GM12874 (cell line): Measurements from ENCODE around the gene HSD17B1.

Experiments used
- CTCF ChIP-seq: IDR thresholded peaks from 2 replicates; pipeline ENCODE4 v1.5.1; 2011; ENCODE audit warnings: low read depth, mild to moderate bottlenecking, control low read depth, low read length, moderate library complexity; ENCODE audit not compliant: insufficient read depth

Gene HSD17B1

GRCh38 chr17:42566883-42567573 is 14.3 kb downstream of the HSD17B1 start, which contains the start of gene MLX:
Gene MLX, plus strand, starts transcription at chr17:42567100. Its CDS starts 25 bp downstream, at chr17:42567125.
- no peak for TF ChIP-seq CTCF

DNA sequence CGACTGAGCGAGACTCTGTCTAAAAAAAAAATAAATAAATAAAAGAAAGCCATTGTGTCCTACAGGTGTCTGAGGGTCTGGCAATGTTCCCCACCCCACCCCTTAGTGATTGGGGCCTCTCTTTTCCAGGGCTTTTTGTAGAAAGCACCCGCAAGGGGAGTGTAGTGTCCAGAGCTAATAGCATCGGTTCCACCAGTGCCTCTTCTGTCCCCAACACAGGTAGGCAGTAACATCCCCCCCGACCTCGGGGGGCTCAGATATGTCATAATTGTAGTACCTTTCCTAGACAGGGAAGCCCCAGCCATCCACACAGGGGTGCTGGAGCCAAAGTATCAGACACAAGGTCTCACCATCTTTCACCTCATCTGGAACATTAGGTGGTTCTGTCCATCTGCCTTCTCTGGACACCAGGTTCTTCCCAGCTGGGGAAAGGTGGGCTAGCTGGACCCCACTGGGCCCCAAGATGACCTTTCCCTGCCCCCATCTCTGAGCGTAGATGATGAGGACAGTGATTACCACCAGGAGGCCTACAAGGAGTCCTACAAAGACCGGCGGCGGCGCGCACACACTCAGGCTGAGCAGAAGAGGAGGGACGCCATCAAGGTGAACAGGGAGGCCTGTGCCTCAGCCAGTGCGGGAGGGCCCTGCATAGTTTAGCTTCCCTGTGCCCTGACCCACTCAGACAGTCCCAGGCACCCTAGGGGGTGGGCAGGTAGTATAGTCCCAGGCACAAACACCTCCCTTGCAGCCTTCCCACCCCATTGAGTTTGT is 15.8 kb downstream of the HSD17B1 start:
- no peak for TF ChIP-seq CTCF

GRCh38 chr17:42571435-42572225 is 18.9 kb downstream of the HSD17B1 start:
- no peak for TF ChIP-seq CTCF

DNA sequence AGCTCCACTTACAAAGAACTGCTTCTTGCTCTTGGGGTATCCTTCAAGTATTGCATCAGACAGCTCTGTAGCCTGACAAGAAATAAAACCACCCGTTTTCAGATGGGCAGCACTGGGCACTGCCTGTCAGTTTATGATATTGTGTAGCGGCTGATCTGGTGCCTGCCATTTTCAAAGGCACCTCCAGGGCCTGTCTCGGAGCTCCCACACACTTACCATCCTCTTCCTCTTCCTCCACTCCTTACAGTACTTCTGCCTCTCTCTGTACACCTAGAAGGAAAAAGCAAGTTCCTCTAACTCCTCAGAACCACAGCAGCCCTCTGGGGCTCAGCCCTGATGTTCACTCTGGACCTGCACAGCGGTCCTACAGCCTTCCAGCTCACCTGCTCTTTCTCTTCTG is 20.4 kb downstream of the HSD17B1 start:
- no peak for TF ChIP-seq CTCF

- no peak for TF ChIP-seq CTCF
Measured at GRCh38 chr17:42574463-42574862, 21.7 kb downstream of the HSD17B1 start.

DNA sequence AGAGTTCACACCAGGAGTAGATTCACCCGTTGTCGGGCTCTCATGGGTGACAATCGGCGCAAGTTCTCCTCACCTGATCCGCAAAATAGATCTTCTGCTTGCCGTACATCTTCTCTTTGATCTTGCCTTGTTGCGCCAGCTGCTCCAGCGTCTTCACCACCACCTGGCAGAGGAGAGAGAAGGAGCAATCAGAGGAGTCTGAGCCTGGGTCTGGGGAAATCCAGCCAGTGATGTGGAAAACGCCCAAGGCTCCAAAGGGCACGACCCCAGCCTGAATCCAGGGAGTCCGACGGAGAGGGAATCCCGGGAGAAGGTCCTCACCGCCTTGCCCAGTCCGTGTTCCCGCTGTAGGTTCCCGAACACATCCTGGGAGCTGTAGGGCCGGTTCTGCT is 24.4 kb downstream of the HSD17B1 start:
- TF ChIP-seq CTCF = no peak
